CD4-positive, alpha-beta memory T cell (primary cell): ENCODE results near the gene SORCS2. TPM values are rescaled to one million over a fixed set of nuclear protein-coding genes. Genes with fewer than 3 reads are reported as not detected.

Experiments
- CTCF ChIA-PET: fragments of 350-600 bp; sonication (Branson Sonifier 250); formaldehyde crosslinking; loops from one replicate; lab custom pipeline; 2021; ENCODE audit warnings: inconsistent platforms; ENCODE audit not compliant: partially characterized antibody; lab: Charles Lee
- POLR2A ChIA-PET: fragments of 350-600 bp; sonication (Branson Sonifier 250); formaldehyde crosslinking; loops from one replicate; lab custom pipeline; 2021; ENCODE audit not compliant: partially characterized antibody; lab: Charles Lee
- DNase-seq, 5 donors: peaks; one replicate each; pipeline versions ENCODE4 v3.0.0 to v3.0.0-alpha.2; 2020 to 2022; ENCODE audit warnings: mixed read lengths in 1 of 5
- H3K27ac ChIP-seq: one replicate; pipeline ENCODE4 v1.7.0; 2013; ENCODE audit warnings: low read depth, low read length
- H3K27me3 ChIP-seq: 2 replicates; pipeline ENCODE4 v1.7.0; 2013; ENCODE audit warnings: mild to moderate bottlenecking, low read length, moderate library complexity; ENCODE audit not compliant: insufficient read depth
- H3K36me3 ChIP-seq: 2 replicates; pipeline ENCODE4 v1.7.0; 2013; ENCODE audit warnings: mild to moderate bottlenecking, low read length, moderate library complexity; ENCODE audit not compliant: insufficient read depth
- H3K4me1 ChIP-seq: 2 replicates; pipeline ENCODE4 v1.7.0; 2013; ENCODE audit warnings: mild to moderate bottlenecking, low read length, moderate library complexity; ENCODE audit not compliant: insufficient read depth
- H3K4me3 ChIP-seq, 2 donors: one replicate each; pipeline ENCODE4 v1.7.0; 2013; ENCODE audit warnings: low read length in 2 of 2, mild to moderate bottlenecking in 1 of 2
- H3K9me3 ChIP-seq, 2 donors: one replicate each; pipeline ENCODE4 v1.7.0; 2013; ENCODE audit warnings: low read length in 2 of 2, control low read depth in 1 of 2; ENCODE audit not compliant: control insufficient read depth in 1 of 2
- H3K27ac Mint-ChIP-seq, 7 donors: one replicate each; pipeline ENCODE4 v1.8.0; 2020 to 2021; ENCODE audit warnings: mixed read lengths in 7 of 7, mild to moderate bottlenecking in 6 of 7, inconsistent platforms in 3 of 7, moderate library complexity in 3 of 7
- H3K27me3 Mint-ChIP-seq, 2 donors: one replicate each; pipeline ENCODE4 v1.8.0; 2020 to 2021; ENCODE audit warnings: mixed read lengths in 2 of 2
- H3K36me3 Mint-ChIP-seq, 2 donors: one replicate each; pipeline ENCODE4 v1.8.0; 2020 to 2021; ENCODE audit warnings: mixed read lengths in 2 of 2, inconsistent platforms in 1 of 2, mild to moderate bottlenecking in 1 of 2
- H3K4me1 Mint-ChIP-seq, 4 donors: one replicate each; pipeline ENCODE4 v1.8.0; 2020 to 2021; ENCODE audit warnings: mixed read lengths in 4 of 4, mild to moderate bottlenecking in 1 of 4
- H3K4me3 Mint-ChIP-seq, 8 donors: one replicate each; pipeline ENCODE4 v1.8.0; 2020 to 2021; ENCODE audit warnings: mixed read lengths in 8 of 8, mild to moderate bottlenecking in 7 of 8, moderate library complexity in 6 of 8, inconsistent platforms in 3 of 8
- H3K9me3 Mint-ChIP-seq, 8 donors: one replicate each; pipeline ENCODE4 v1.8.0; 2020 to 2021; ENCODE audit warnings: mixed read lengths in 8 of 8, mild to moderate bottlenecking in 5 of 8, inconsistent platforms in 3 of 8, moderate library complexity in 1 of 8
- intact Hi-C: fragments of 100-400 bp; cut with micrococcal nuclease; formaldehyde crosslinking; loops from one replicate; pipeline ENCODE4 v1.15.1; 2023
- polyA plus RNA-seq, 2 donors: library from polyadenylated mRNA; unstranded; fragments of 300-500 nt; fragmentation: Illumina TruSeq; gene quantifications; one replicate each; pipeline ENCODE4 v1.2.3, GENCODE V29; 2021
- total RNA-seq, 2 experiments: library from RNA; stranded (reverse); gene quantifications; one replicate each; pipeline ENCODE4 v1.2.3, GENCODE V29; 2021

Gene SORCS2
- total and polyA plus RNA-seq, 4 experiments from 2014 or later: not detected

DNA sequence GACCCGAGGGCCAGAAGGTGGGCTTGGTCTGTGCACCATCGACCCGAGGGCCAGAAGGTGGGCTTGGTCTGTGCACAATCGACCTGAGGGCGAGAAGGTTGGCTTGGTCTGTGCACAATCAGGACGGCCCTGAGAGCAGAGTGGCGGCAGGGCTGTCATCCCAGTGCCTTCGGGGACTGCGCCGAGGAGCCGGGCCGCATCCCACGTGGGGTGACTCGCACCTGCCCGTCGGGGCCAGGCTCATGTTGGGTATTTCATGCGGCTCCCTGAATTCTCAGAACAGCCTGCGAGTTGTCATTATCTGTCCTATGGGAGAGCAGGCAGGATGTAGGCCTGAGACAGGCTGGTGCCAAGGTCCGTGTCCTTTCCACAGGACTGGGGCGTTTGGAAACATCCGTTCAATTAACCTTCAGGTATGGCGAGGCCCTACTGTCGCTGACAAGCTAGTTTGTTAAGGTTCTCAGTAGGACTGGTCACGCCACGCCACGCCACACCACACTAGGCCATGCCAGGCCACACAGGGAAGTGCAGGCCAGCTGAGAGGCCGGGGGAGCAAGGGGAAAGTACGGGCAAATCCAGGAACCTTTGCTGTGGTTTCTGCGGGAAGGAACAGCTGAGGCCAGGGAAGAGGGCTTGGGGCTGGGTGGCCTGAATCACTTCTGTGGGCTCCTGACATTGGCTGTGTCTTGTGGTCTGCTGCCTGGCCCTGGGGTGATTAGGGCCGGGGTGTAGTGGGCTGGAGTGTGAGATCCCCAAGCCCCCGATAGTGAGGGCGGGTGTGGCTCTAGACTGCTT is 564.4 kb downstream of the SORCS2 start:
- intact Hi-C loops: no loop called here
- CTCF ChIA-PET: no interaction called here
- Mint-ChIP-seq H3K27ac (peak overlapping the region in 6 of 7 donors; percentile 14 to 97 (median 50)), H3K4me3 (peak overlapping the region in 1 of 8 donors; percentile 26), H3K36me3 (peaks cover 4 to 9% of the 10 kb centered on the region in 2 donors), H3K9me3 (no peaks in the 10 kb centered on the region), H3K4me1 (peaks cover 18 to 39% (median 26%) of the 10 kb centered on the region in 4 donors), H3K27me3 (no peaks in the 10 kb centered on the region)
- Histone ChIP-seq H3K9me3 (no peaks in the 10 kb centered on the region), H3K27me3 (no peaks in the 10 kb centered on the region), H3K36me3 (no peaks in the 10 kb centered on the region), H3K4me3 (no peak overlapping the region), H3K27ac (no peak overlapping the region), H3K4me1 (peaks cover 34% of the 10 kb centered on the region)
- POLR2A ChIA-PET: no interaction called here
- DNase-seq: no peak

- peak overlapping the region in 2 of 8 donors; percentile 62 to 95 for H3K4me3 Mint-ChIP-seq
Measured at GRCh38 chr4:7757501-7758471, 565.4 kb downstream of the SORCS2 start.

DNA sequence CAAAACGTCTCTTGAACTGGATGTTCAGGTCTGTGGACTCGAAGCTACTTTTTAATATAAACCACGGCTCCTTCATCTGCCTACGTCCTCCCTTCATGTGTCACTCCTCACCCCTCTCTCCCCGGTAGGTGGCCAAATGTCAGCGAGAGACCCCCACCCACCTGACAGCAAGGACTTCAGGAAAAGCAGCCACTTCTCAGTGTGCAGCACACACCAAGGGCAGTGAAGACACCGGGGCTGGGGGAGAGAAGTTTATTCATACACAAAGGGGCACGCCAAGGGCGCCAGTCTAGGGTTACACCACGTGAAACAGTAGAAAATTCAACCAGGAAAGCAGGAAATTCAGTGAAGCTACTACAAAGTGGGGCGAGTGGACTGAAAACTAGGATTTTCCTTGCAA is 566.1 kb downstream of the SORCS2 start:
- Mint-ChIP-seq H3K4me1 (peaks cover 19 to 44% (median 29%) of the 10 kb centered on the region in 4 donors), H3K27me3 (no peaks in the 10 kb centered on the region), H3K9me3 (no peaks in the 10 kb centered on the region), H3K36me3 (peaks cover 8 to 12% of the 10 kb centered on the region in 2 donors), H3K4me3 (peak overlapping the region in 5 of 8 donors; percentile 51 to 95 (median 71)), H3K27ac (peak overlapping the region; percentile 89 to 99 (median 96))
- no peaks in the 10 kb centered on the region for H3K36me3 ChIP-seq
- no peak for DNase-seq
- intact Hi-C loops: no loop called here
- ChIA-PET POLR2A (no interaction called here), CTCF (no interaction called here)
- no peak overlapping the region for H3K4me3 ChIP-seq
- peak overlapping the region; percentile 4 for H3K27ac ChIP-seq
- H3K27me3 ChIP-seq: no peaks in the 10 kb centered on the region
- peaks cover 34% of the 10 kb centered on the region for H3K4me1 ChIP-seq
- no peaks in the 10 kb centered on the region for H3K9me3 ChIP-seq

More at GRCh38 chr4:7757501-7758471, 565.4 kb downstream of the SORCS2 start:
- Histone ChIP-seq H3K9me3 (no peaks in the 10 kb centered on the region), H3K36me3 (no peaks in the 10 kb centered on the region), H3K4me3 (no peak overlapping the region), H3K27ac (peak overlapping the region; percentile 4), H3K27me3 (no peaks in the 10 kb centered on the region), H3K4me1 (peaks cover 34% of the 10 kb centered on the region)
- H3K9me3 Mint-ChIP-seq: no peaks in the 10 kb centered on the region
- H3K27ac Mint-ChIP-seq: peak overlapping the region; percentile 79 to 99 (median 93)
- ChIA-PET POLR2A (no interaction called here), CTCF (no interaction called here)
- H3K27me3 Mint-ChIP-seq: no peaks in the 10 kb centered on the region
- intact Hi-C loops: no loop called here
- H3K4me1 Mint-ChIP-seq: peaks cover 19 to 44% (median 29%) of the 10 kb centered on the region in 4 donors
- H3K36me3 Mint-ChIP-seq: peaks cover 5 to 10% of the 10 kb centered on the region in 2 donors
- DNase-seq: no peak

- H3K36me3 Mint-ChIP-seq: peaks cover 8 to 19% of the 10 kb centered on the region in 2 donors
- CTCF ChIA-PET: interaction anchor here (1.2 kb wide), 1 partner anchor 43 kb away, joined by 3 read pairs; no protein-coding TSS in a partner anchor
- peak; percentile 74 to 87 (median 78) for DNase-seq
- H3K4me3 Mint-ChIP-seq: peak overlapping the region; percentile 74 to 95 (median 88)
- H3K4me3 ChIP-seq: peak overlapping the region in 1 of 2 donors; percentile 66
- H3K4me1 ChIP-seq: peaks cover 34% of the 10 kb centered on the region
- intact Hi-C loops: loop anchor here (1.0 kb wide), 1 partner anchor 43 kb away; no protein-coding TSS in a partner anchor
- H3K27ac ChIP-seq: peak overlapping the region; percentile 78
- POLR2A ChIA-PET: interaction anchor here (1.4 kb wide), 1 partner anchor 105 kb away, joined by 4 read pairs; no protein-coding TSS in a partner anchor
- no peaks in the 10 kb centered on the region for H3K36me3 ChIP-seq
- H3K27me3 Mint-ChIP-seq: no peaks in the 10 kb centered on the region
- no peaks in the 10 kb centered on the region for H3K9me3 Mint-ChIP-seq
- H3K27ac Mint-ChIP-seq: peak overlapping the region; percentile 89 to 99 (median 96)
- H3K4me1 Mint-ChIP-seq: peaks cover 19 to 44% (median 29%) of the 10 kb centered on the region in 4 donors
- H3K9me3 ChIP-seq: no peaks in the 10 kb centered on the region
- H3K27me3 ChIP-seq: no peaks in the 10 kb centered on the region
Measured at GRCh38 chr4:7759216-7759615, 566.9 kb downstream of the SORCS2 start.

GRCh38 chr4:7759635-7760034 is 567.3 kb downstream of the SORCS2 start:
- POLR2A ChIA-PET: interaction anchor here (1.4 kb wide), 1 partner anchor 105 kb away, joined by 4 read pairs; no protein-coding TSS in a partner anchor
- H3K4me3 ChIP-seq: peak overlapping the region; percentile 44 to 66
- intact Hi-C loops: loop anchor here (1.0 kb wide), 1 partner anchor 43 kb away; no protein-coding TSS in a partner anchor

DNA sequence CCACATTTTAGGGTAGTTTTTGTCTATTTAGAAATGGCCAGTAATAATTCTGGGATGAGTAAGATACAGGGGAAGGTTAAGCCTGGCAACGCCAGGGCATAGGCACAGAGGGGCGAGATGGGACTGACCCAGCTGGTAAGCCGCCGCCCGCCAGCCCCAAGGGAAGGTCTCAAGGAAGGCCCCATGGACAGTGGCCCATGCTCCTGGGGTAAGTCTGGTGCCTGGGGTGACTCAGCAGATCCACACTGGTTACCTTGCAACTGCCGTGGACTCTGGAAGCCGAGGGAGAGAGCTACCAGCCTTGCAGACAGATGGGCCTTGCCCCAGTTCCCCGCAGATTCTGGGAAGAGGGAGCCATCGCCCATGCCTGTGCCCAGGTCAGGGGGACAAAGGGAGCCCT is 567.9 kb downstream of the SORCS2 start:
- peak overlapping the region; percentile 89 to 99 (median 96) for H3K27ac Mint-ChIP-seq
- intact Hi-C loops: no loop called here
- peak overlapping the region; percentile 74 to 95 (median 88) for H3K4me3 Mint-ChIP-seq
- DNase-seq: no peak
- H3K9me3 Mint-ChIP-seq: no peaks in the 10 kb centered on the region
- peaks cover 19 to 44% (median 29%) of the 10 kb centered on the region in 4 donors for H3K4me1 Mint-ChIP-seq
- Histone ChIP-seq H3K4me1 (peaks cover 34% of the 10 kb centered on the region), H3K4me3 (peak overlapping the region in 1 of 2 donors; percentile 66), H3K36me3 (no peaks in the 10 kb centered on the region), H3K27me3 (no peaks in the 10 kb centered on the region), H3K9me3 (no peaks in the 10 kb centered on the region), H3K27ac (peak overlapping the region; percentile 78)
- ChIA-PET POLR2A (interaction anchor here (1.4 kb wide), 1 partner anchor 104 kb away, joined by 4 read pairs; no protein-coding TSS in a partner anchor), CTCF (interaction anchor here (1.2 kb wide), 1 partner anchor 42 kb away, joined by 3 read pairs; no protein-coding TSS in a partner anchor)
- peaks cover 10 to 22% of the 10 kb centered on the region in 2 donors for H3K36me3 Mint-ChIP-seq
- no peaks in the 10 kb centered on the region for H3K27me3 Mint-ChIP-seq

More at GRCh38 chr4:7759635-7760034, 567.3 kb downstream of the SORCS2 start:
- Mint-ChIP-seq H3K9me3 (no peaks in the 10 kb centered on the region), H3K4me3 (peak overlapping the region; percentile 74 to 95 (median 88)), H3K27me3 (no peaks in the 10 kb centered on the region), H3K36me3 (peaks cover 8 to 20% of the 10 kb centered on the region in 2 donors), H3K27ac (peak overlapping the region; percentile 89 to 99 (median 96)), H3K4me1 (peaks cover 19 to 44% (median 29%) of the 10 kb centered on the region in 4 donors)
- Histone ChIP-seq H3K27me3 (no peaks in the 10 kb centered on the region), H3K27ac (peak overlapping the region; percentile 78), H3K36me3 (no peaks in the 10 kb centered on the region), H3K9me3 (no peaks in the 10 kb centered on the region), H3K4me1 (peaks cover 34% of the 10 kb centered on the region)
- CTCF ChIA-PET: interaction anchor here (1.2 kb wide), 1 partner anchor 43 kb away, joined by 3 read pairs; no protein-coding TSS in a partner anchor
- no peak for DNase-seq
